Stimulated activated CD4-positive, alpha-beta T cell treated with anti-CD3 and anti-CD28 coated beads, Interleukin-15, amount 100 ng/mL, for 48 hours (primary cell): ENCODE data around the gene ZNF254.
"Not testable (repeated sequence)": the region's sequence is repeated elsewhere in the genome, so short reads cannot be mapped to it uniquely, and the experiment has no call there.

Experiments
- DNase-seq, 2 donors: peaks; one replicate each; pipeline ENCODE4 v3.0.0-alpha.2; 2020; ENCODE audit warnings: low read depth in 2 of 2

ZNF254 gene

DNA sequence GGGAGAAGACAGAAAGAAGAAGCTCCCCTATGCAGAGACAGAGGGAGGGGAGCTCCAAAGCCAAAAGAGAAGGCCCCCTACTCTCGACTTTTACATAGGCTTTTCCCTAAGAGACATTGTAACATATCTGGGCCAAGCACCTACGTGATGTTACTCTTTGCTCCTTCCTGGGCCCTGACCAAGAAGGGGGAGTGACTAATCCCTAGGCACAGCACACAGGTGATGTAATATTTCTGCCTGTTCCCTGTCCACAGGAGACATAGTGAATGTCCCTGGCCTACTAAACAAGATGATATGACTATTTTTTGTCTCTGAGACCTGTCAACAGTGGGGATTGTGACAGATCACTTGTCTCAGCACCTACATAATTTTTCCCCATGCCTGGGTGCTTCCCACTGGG lies 15.9 kb upstream of the ZNF254 start:
- no peak for DNase-seq

DNA sequence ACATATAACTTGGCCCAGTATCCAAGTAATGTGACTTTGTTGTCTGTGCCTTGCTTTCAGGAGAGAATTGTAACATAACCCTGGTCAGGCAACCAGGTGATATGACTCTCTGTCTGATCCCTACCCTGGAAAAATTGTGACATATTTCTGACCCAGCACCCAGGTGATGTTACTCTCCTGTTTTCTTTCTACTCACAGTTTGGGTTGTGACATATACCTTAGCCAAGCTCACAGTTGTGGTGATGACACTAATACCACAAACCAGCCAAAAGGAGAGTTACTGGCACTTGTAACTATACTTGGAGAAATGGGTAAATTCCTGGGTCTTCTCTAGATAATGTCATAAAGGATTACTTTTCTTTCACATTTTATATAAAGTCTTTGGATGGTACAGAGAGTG lies 14.3 kb upstream of the ZNF254 start:
- DNase-seq, result no peak

DNA sequence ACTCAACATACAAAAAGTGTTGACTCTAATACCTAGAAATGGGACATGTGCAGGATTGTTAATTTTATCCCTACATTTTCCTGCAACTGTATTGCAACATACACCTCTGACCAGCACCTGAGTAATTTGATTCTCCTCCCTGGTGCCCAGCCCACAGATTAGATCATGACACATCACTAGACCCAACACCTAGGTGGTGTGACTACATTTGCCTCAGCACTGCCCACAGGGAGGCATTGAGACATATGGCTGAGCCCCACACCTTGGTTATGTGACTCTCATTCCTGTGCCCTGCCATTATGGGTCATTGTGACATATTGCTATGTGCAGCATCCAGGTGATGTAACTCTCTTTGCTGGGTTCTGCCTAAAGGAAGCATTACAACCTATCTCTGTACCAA lies 13.2 kb upstream of the ZNF254 start:
- DNase-seq, result no peak

DNA sequence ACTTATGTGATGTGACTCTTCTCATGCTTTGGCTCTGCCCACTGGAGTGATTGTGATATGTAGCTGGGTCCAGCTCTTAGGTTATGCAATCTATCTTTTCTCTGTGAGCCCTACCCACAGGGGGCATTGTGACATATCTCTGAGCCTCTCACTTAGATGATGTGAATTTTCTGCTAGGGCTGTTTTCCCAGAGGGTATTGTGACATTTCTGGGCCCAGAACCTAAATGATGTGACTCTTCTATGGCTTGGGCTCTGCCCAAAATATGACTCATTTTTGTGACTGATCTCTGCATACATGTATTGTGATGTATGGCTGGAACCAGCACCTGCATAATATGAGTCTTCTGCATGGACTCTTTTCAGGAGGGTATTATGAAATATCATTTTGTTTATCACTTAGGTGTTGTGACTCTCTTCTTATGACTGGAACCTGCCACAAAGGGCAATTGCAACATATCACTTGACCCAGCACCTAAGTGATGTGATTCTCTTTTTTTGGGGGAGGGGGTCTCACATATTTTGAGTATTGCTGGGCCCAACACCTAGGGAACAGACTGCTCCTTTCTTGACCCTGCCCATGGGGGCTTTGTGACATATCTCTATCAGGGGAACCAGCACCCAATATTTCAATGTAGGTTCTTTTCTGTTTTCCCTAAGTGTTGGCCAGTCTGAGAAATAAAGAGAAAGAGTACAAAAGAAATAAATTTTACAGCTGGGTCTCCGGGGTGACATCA lies 12.1 kb upstream of the ZNF254 start:
- no peak for DNase-seq

DNA sequence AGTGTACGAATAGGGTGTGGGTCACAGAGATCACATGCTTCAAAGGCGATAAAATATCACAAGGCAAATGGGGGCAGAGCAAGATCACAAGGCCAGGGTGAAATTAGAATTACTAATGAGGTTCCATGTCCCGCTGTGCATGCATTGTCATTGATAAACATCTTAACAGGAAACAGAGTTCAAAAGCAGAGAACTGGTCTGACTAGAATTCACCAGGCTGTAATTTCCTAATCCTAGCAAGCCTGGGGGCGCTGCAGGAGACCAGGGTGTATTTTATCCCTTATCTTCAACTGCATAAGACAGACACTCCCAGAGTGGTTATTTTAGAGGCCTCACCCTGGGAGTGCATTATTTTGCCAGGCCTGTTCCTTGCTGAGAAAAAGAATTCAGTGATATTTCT lies 11.5 kb upstream of the ZNF254 start:
- not testable (repeated sequence) for DNase-seq

DNA sequence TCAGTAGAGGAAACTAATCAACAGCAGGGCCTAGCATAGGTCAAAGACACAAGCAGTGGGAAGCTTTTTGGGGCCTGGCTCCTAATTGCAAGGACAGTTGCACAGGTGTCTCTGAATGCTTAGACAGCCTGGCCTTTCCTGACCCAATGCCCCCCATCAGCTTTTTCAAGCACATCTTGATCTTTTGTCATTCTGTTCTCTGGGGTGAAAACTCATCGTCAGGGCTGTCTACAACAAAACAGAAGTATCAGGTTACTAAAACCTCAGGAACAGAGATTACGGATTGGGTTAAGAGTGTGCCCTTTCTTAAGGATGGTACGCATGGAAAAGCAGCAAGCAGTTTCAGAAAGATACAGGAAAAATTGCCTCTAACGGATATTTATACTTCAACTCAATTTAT lies 8.3 kb upstream of the ZNF254 start:
- no peak for DNase-seq

DNA sequence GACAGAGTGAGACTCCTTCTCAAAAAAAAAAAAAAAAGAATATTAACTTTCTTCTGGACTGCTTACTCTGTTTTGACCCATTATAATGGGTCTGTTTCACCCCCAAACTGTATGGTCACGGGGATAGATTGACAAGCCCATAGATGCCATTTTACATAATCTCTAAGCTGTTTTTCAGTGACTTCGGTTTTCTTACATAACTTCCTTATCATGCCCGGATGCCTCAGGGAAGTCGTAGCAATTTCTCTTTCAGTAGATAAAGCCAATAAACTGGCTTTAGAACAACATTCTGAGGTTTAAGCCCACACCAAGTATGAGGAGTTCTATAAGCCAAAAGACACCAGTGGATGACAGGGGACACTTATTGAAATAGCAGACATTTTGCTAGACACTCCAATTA lies 5.9 kb upstream of the ZNF254 start:
- no peak for DNase-seq

DNA sequence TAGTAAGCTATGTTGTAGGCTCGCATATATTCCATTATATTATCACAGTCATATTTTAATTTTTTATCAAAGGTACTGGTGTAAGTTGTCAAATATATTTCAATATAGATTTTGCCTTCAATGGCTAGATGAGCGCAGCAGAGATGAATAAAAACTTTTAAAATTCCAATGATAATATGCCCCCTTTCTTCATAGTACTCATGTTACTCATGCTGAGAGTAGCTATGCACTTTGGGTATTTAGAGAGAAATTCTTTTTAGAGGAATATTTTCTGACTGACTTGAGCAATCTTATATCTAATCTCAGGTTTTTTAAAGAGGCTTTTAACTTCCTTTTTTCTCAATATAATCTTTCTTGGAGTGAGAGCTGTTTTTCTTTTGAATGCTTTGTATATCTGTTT lies 11.4 kb downstream of the ZNF254 start:
- no peak for DNase-seq

DNA sequence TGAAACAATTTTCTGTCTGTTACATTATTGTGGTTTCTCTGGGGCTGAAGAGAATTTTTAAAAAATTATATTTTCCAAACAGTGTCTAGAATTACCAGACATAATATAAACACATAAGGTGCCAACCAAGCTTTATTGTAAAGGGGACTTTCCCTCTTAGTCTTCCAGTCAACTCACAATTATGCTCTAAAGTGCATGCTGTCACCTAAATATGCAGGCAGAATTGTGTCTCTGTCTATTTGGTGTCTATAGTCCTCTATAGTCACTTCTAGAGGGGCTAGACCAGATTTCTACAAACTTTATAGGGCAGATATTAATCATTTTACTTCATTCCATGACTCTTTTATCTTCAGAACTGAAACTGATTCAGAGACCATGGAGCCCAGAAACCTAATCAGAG lies 12.8 kb downstream of the ZNF254 start:
- DNase-seq, result no peak

DNA sequence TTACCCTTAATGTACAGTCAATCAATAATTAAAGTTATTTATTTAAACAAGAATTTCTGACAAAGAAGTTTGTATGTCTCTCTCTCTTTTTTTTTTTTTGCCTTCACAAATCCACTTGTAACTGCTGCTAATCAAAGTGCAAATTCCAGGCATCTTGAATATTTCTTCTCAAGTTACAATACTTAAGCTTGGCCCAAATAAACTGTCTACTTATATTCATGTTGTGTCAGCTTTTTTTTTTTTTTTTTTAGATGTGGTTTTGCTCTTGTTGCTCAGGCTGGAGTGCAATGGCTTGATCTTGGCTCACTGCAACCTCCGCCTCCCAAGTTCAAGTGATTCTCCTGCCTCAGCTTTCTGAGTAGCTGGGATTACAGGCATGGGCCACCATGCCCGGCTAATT lies 13.6 kb downstream of the ZNF254 start:
- not testable (repeated sequence) for DNase-seq

DNA sequence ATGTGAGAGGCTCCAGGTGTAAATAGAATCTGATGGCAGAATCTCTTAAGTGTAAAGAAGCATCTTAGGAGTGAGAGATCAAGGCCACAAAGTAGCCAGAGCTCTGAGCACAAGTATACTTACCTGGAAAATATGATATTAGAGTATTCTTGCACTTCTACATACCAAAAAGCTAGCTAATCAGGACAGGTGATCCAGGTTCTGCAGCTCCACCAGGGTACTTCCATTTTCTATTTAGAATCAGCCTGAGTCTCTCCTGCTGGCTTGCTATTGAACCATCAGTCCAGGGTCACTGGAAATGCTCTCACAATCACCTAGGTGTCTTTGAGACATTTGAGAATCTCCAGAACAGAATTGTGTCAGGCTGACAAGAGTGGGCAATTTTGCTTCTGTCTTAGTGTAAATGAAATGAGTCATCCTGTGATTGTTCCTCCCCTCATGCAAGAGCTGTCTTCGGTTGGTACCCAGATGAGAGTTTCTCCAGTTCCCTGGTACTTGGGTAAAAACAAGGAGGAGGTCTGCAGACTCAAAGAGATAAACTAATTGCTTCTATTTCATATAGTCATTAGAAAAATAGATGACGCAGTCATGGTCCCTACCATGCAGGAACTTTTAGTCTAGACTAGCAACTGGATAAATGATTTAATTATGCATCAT lies 14.6 kb downstream of the ZNF254 start:
- DNase-seq, result no peak

DNA sequence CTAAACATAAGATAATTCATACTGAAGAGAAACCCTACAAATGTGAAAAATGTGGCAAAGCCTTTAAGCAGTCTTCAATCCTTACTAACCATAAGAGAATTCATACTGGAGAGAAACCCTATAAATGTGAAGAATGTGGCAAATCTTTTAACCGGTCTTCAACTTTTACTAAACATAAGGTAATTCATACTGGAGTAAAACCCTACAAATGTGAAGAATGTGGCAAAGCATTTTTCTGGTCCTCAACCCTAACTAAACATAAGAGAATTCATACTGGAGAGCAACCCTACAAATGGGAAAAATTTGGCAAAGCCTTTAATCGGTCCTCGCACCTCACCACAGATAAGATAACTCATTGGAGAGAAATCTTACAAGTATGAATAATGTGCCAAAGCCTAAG lies 40.6 kb downstream of the ZNF254 start:
- DNase-seq, result no peak

DNA sequence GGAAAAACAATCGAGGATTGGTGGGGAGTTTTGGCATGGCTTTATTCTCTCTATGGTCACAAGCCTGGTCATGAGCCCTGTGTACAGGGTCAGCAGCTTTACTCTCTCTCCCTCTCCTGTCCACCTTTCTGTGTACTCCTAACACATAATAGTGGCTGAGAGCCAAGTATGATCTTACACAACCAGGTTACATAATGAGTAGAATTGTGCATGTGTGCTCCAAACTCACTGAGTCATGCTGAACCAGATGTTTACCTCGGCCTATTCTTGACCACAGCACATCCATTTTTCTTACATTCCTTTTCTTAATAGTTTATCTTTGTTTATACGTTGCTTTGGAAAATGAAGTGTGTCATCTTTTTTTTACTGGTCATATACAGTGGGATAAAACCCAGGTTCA lies 53.1 kb downstream of the ZNF254 start:
- DNase-seq, result no peak

DNA sequence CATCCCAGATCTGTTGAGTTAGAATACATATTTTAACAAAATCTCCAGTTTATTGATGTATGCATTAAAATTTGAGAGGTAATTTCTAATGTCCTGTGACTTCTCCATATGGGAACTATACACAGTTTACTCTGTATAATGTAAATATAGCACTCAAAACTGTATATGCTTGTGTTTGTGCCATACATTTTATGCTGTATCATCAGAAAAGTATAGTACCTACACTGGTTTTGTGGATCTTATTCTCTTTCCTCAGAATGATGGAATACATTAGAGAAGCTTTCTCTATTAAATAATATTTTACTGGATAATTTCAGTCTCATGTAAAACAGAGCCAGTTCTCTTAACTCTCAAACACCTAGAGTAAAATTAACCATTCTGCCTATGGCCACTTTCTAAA lies 53.6 kb downstream of the ZNF254 start:
- DNase-seq, result no peak

DNA sequence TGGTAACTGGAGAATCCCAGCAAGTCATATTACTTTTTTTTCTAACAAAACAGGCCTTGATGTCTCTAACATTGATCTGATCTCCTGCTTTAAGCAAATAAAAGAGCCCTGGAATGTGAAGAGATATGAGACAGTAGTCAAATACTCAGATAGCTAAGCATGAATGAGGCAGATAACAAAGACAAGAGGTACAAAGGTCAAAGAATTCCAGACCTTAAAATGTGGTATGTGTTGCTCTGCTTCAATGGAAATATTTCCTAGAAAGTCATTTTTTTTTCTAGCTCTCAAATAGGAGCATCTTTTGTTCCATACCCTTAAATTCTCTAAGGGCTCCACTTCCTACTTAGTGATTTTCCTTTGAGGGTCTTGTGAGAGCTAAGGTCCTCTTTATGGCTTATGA lies 54.6 kb downstream of the ZNF254 start:
- no peak for DNase-seq

DNA sequence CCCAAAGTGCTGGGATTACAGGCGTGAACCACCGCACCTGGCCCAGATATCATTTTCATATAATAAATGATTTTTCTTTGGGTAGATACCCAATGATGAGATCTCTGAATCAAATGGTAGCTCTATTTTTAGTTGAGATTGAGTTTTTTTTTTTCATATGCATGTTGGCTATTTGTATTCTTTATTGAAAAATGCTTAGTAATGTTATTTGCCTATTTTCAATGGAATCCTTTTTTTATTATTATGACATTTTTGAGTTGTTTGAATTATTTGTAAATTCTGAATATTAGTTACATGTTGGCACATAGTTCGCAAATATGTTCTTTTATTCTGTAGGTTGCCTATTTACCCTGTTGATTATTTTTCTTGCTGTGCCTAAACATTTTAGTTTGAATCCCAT lies 55.8 kb downstream of the ZNF254 start:
- no peak for DNase-seq

DNA sequence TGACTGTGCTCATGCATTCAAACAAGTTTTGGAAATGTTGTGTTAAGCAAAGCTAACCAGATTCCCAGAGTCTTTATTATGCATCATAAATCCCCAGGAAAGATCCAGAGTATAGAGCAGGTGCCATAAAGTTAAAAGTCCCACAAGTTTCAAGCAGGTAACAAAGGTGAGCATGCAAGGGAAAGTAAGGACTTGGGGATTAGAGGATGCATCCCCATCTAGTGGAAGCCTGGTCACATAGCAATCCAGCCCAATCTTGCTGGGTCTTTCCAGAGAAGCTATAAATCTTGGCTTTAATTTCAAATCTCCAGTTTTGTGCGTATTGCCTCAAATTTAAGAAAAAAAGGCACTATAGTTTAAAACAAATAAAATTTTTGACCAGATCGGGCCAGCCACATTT lies 72.7 kb downstream of the ZNF254 start:
- DNase-seq, result no peak

DNA sequence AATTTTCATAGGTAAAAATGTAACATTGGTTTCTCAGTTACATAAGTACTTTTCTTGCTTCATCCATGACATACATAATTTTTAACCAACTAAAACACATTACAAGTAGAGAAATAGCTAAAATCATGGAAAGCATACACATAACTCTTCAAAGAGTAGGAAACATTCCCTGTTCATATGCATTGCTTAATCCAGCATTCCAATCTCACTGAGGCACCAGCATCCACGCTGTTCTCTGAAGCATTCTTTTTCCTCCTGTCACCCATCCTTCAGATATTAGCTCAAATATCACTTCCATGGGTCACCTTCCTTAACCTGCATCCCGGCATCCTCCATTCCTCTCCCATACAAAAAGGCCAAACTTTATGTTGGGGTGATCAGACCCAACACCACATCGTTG lies 79.1 kb downstream of the ZNF254 start:
- DNase-seq, result no peak

DNA sequence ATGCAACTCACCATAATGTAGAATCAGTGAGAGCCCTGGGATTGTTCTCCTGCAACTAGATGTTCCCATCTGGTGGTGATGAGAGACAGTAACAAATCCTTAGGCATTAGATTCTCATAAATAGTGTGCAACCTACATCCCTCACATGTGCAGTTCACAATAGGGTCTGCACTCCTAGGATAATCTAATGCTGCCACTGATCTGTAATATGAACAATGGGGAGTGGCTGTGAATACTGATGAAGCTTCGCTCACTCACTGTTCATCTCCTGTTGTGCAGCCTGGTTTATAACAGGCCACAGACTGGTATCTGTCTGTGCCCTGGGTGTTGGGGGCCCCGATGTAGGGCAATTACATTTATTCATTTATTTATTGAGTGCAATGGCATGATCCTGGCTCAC lies 86.9 kb downstream of the ZNF254 start:
- DNase-seq, result no peak

DNA sequence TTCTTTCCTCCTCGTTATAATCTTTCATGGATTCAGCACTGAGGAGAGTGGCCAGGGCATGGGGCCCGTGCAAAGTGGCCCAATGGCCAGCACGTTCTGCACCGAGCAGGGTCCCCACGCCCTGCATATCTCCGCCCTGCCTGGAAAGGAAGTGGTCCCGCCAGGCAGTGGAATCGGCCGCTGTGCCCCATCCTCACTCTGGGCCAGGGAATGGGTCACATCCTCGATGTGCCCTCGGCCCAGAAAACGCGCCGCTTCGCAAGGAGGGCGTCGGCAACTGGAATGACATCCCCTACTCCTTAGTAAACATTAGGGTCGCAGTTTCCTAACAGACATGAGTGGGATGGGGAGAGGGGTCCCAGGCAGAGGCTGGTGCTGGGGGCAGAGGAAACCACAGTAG lies 90.7 kb downstream of the ZNF254 start:
- no peak for DNase-seq

DNA sequence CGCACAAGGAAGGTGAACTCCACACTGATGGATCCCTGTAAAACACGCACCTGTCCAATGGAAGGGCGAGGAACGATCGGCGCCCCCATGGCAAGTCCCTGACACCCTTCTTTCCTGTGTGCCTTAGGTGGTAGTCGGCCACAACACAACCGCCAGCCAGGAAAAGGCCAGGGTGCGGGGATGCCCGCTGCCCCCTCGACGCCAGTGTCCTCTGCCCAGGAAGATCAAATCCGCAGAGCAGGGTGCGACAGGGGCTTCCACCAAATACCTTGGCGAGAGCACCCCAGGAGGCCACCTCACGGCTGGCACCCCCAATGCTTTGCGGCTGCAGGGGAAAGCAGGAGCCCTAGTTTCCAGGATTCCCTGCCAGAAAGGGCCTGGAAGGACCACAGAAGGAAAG lies 91.2 kb downstream of the ZNF254 start:
- no peak for DNase-seq
